GM06990 (cell line): ENCODE results near the gene ABAT.

Source experiments
- DNase-seq: peaks from one replicate; pipeline ENCODE4 v3.0.0-alpha.2; 2011; ENCODE audit not compliant: insufficient read length; ENCODE audit errors: extremely low read depth
- H3K27me3 ChIP-seq: replicated peaks from 2 replicates; pipeline ENCODE4 v1.6.0; 2011; ENCODE audit warnings: low read length; ENCODE audit not compliant: control insufficient read depth, insufficient read depth
- H3K36me3 ChIP-seq: 2 replicates; pipeline ENCODE4 v1.5.1; 2011; ENCODE audit warnings: low read length; ENCODE audit not compliant: control insufficient read depth, insufficient read depth
- H3K4me3 ChIP-seq: replicated peaks from 2 replicates; pipeline ENCODE4 v1.5.1; 2011; ENCODE audit warnings: low read depth, mild to moderate bottlenecking, control low read depth, low read length
- TF ChIP-seq, protein P1 (sequence below): IDR thresholded peaks from 2 replicates; pipeline ENCODE4 v1.5.1; 2011; ENCODE audit warnings: low read length, control low read depth, mild to moderate bottlenecking, inconsistent platforms; ENCODE audit not compliant: insufficient read depth, poor library complexity, severe bottlenecking

ABAT gene

DNA sequence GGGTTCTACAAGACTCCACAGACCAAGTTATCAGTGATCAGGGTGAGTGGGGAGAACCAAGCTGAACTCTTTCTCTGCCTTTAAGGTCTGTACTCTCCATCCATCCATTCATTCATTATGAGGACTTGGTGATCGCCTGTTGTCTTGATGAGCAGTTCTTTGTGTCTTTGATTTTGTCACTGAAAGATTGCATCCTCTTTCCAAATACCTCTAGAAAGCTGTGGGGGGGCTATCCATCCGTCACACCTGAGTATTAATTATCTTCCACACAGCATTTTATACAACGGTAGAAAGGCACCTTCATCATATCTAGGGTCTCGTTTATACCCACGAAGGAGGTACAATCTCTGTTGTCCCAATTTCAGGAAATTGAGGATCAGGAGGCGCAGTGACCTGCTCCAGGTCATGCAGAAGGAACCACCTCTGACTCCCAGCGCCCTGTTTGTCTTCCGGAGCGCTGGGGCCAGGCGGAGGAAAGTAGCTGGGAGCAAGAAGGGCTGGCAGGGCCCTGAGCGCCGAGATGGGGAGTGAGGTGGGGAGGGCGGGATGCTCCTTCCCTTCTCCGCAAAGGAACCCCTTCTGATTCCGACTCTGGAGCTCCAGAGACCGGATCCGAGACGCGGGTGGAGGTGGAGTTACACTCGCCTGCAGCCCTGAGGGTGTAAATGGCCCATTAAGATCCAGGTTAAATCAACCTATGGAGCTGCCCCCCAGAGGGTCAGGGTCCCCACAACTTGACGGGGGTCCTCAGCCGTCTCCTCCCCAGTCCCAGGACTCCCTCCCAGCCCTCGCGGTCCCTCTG is 605 bp upstream of the ABAT start:
- DNase-seq, result no peak
- TF ChIP-seq, protein P1, sequence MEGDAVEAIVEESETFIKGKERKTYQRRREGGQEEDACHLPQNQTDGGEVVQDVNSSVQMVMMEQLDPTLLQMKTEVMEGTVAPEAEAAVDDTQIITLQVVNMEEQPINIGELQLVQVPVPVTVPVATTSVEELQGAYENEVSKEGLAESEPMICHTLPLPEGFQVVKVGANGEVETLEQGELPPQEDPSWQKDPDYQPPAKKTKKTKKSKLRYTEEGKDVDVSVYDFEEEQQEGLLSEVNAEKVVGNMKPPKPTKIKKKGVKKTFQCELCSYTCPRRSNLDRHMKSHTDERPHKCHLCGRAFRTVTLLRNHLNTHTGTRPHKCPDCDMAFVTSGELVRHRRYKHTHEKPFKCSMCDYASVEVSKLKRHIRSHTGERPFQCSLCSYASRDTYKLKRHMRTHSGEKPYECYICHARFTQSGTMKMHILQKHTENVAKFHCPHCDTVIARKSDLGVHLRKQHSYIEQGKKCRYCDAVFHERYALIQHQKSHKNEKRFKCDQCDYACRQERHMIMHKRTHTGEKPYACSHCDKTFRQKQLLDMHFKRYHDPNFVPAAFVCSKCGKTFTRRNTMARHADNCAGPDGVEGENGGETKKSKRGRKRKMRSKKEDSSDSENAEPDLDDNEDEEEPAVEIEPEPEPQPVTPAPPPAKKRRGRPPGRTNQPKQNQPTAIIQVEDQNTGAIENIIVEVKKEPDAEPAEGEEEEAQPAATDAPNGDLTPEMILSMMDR, result no peak
- Histone ChIP-seq H3K36me3 (no peaks in the 10 kb centered on the region), H3K4me3 (peak overlapping the region; percentile 62), H3K27me3 (no peaks in the 10 kb centered on the region)

DNA sequence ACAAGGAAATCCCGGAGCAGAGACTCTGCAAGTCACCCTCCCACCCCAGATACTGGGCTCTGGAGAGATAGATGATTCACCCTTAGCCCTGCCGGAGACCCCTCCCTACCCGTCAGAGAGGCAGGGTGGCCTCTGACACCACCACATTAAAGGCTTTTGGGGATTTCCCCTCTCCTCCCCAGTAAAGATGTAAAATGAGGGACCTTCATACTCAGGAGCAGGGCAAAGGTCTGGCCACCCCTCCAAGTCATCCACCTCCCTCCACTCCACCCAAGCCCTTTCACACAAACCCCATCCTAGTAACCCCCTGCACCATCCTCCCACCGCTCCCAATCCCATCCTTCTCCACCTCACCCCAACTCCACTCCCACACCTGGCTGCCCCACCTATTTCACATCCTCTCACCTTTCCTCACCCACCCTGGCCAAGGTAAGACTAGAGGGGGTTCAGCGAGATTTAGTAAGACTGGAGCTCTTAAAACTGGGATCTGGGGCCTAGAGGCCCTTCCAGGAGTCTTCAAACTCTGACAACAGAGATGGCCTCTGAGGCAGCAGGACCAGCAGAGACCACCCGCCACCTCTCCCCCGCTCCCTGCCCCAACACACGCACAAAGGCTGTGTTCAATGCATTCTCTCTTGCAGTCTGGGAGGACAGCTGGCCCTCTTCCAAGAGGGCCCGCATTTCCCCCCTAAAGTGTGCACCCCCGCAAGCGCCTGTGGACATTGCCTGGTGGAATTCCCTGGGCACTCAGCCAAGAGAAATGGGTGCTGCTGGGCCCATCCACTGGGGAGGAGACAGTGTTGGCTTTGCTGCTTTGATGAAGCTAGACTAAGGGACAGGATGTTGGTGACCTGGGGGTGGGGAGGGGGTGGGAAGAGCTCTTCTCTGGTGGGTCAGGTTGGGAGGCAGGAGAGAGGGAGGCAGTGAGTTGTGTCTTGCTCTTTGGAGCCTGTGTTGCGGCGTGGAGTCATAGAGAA is 1.1 kb downstream of the ABAT start:
- no peaks in the 10 kb centered on the region for H3K36me3 ChIP-seq
- peak overlapping the region; percentile 85 for H3K4me3 ChIP-seq
- no peak for DNase-seq
- H3K27me3 ChIP-seq, result no peaks in the 10 kb centered on the region
- TF ChIP-seq, protein P1, result no peak

DNA sequence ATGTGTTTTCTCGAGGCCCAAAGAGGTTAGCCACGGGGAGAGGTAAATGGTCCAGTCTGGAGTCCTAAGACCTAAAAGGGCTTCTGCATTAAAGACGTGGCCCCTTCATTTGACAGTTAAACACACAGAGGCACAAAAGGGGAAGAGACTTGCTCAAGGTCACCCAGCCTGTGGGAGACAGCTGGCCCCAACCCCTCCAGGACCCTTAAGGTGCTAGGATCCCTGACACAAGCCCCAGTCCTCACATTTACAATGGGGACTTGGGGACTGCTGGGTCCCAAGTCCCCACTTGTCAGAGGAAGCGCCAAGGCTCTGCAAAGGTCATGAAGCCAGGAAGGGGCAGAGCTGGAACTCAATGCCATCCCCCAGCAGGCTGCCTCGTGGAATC is 1.7 kb downstream of the ABAT start:
- Histone ChIP-seq H3K4me3 (no peak overlapping the region), H3K36me3 (no peaks in the 10 kb centered on the region), H3K27me3 (no peaks in the 10 kb centered on the region)
- TF ChIP-seq, protein P1, result no peak
- DNase-seq, result no peak

DNA sequence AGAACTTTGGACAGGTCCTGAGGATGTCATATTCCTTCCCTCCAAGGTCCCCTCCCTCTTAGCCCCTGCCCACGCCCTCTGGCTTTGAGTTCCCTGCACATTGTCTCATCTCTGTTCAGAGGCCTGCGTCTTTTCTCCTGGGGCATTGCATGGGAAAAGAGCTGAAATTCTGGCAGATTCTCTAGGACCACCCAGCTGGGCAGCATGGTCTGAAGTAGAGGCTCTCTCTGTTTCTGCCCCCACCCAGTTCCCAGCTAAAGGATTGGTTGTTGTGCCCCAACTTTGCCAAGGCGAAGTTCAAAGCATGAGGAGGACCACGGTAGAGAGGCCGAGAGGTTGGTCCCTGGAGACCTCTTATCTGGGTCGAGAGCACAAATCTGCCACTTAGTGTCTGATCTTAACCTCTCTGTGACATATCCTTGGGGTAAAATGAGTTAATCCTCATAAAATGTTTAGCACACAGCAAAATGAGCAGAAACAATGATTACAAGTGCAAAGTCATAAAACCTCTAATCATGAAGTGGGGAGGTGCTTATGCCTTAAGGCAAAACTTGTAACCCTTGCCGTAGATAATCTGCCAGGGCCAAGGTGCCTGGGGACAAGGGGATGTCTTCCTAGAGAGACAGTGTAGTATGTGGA is 2.4 kb downstream of the ABAT start:
- Histone ChIP-seq H3K36me3 (no peaks in the 10 kb centered on the region), H3K27me3 (no peaks in the 10 kb centered on the region), H3K4me3 (no peak overlapping the region)
- TF ChIP-seq, protein P1, result no peak
- DNase-seq, result no peak

DNA sequence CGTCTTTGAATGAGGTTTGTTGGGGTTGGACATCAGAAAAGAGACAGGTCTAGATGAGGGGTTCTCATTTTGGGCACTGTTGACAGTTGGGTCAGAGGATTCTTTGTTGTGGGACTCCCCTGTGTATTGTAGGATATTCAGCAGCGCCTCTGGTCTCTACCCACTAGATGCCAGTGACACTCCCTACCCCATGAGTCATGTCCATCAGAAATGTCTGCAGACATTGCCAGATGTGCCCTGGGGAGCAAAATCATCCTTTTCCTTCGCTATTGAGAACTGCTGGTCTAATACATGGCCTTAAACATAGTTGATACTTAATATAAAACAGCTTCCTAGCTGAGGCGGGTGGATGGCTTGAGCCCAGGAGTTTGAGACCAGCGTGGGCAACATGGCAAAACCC is 3.1 kb downstream of the ABAT start:
- no peak for DNase-seq

More for the DNA sequence above, 3.1 kb downstream of the ABAT start:
- H3K36me3 ChIP-seq, result no peaks in the 10 kb centered on the region
- TF ChIP-seq, protein P1, result no peak
- H3K4me3 ChIP-seq, result no peak overlapping the region
- no peaks in the 10 kb centered on the region for H3K27me3 ChIP-seq
